Keratinocyte (primary cell): Measurements from ENCODE around the gene SOSTDC1.
"Not testable (repeated sequence)": the region's sequence is repeated elsewhere in the genome, so short reads cannot be mapped to it uniquely, and the experiment has no call there.

Experiments
- EZH2 ChIP-seq: IDR thresholded peaks from one replicate; pipeline ENCODE4 v1.6.1; 2012; ENCODE audit warnings: inconsistent platforms, mild to moderate bottlenecking, low read length, moderate library complexity
- TF ChIP-seq, protein P1 (sequence below), 3 experiments: IDR thresholded peaks in 1 of 3; conservative IDR thresholded peaks in 1 of 3; optimal IDR thresholded peaks in 1 of 3; 2 replicates in 2 of 3; 3 replicates in 1 of 3; pipeline versions ENCODE3 to v1.5.1; 2011; ENCODE audit warnings: low read length in 3 of 3, mild to moderate bottlenecking in 3 of 3, moderate library complexity in 2 of 3, control low read depth in 1 of 3, inconsistent platforms in 1 of 3; ENCODE audit not compliant: insufficient read depth in 2 of 3; ENCODE audit errors: extremely low read depth in 1 of 3

DNA sequence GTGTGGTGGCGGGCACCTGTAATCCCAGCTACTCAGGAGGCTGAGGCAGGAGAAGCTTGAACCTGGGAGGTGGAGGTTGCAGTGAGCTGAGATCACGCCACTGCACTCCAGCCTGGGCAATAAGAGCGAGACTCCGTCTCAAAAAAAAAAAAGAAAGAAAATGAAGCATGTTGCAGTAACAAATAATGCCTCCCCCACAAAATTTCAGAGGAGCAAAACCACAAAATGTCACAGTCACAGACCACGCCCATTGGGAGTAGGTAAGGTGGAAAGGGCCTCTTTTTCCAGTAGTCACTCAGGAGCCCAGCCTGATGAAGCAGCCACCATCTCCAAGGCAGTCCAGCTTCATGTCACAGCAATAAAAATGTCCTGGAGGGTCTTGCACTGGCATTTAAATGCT, 40.9 kb upstream of the SOSTDC1 start:
- TF ChIP-seq, protein P1, sequence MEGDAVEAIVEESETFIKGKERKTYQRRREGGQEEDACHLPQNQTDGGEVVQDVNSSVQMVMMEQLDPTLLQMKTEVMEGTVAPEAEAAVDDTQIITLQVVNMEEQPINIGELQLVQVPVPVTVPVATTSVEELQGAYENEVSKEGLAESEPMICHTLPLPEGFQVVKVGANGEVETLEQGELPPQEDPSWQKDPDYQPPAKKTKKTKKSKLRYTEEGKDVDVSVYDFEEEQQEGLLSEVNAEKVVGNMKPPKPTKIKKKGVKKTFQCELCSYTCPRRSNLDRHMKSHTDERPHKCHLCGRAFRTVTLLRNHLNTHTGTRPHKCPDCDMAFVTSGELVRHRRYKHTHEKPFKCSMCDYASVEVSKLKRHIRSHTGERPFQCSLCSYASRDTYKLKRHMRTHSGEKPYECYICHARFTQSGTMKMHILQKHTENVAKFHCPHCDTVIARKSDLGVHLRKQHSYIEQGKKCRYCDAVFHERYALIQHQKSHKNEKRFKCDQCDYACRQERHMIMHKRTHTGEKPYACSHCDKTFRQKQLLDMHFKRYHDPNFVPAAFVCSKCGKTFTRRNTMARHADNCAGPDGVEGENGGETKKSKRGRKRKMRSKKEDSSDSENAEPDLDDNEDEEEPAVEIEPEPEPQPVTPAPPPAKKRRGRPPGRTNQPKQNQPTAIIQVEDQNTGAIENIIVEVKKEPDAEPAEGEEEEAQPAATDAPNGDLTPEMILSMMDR (optimal IDR thresholded peaks at IDR 0.05 in 1 of 3, IDR thresholded peaks at IDR 0.05 in 1 of 3, conservative IDR thresholded peaks at IDR 0.05 in 1 of 3; ENCODE audit: extremely low read depth in 1 of 3, insufficient read depth in 2 of 3, low read length in 3 of 3): not testable (repeated sequence)
- not testable (repeated sequence) for TF ChIP-seq EZH2
